ENCODE results near the gene ARHGAP6. TPM values are rescaled to one million over a fixed set of nuclear protein-coding genes. Genes with fewer than 3 reads are reported as not detected.
"Not testable (repeated sequence)": the region's sequence is repeated elsewhere in the genome, so short reads cannot be mapped to it uniquely, and the experiment has no call there.

ARHGAP6 gene
- total RNA-seq, 1 donor from 2014 or later, result 0.39 TPM

DNA sequence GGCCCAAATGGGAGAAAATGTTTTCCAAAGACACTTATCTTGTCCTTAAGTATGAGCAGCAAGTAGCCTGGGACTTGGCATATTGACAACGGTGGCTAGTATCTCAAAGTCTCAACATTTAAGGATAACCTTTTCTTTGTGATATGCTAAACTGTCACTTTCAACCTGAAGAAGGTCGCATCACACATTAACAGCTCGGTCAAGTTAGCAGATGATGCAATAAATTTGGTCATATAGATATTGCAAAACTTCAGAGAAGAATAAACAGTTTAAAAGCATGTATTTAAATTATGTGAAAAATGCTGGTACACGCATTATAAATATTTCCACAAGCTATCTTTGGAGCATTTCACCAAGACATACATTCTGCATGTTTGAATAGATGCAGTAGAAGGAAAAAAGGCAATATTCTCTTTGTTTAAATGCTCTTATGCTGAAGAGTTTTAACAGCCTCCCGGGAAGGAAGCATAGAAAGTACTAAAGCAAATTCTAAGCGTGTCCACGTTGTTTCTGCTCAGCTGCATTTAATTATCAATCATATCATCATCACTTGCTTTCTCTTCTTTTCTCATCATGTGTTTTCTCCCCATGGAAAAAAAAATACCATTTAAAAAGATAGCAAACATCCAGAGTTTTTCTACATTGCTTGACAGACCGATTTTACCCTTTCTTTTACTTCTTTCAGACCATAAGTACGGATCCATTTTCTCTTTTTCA is 24.2 kb downstream of the ARHGAP6 start:
- no peak for DNase-seq (ENCODE audit: low read depth in 2 of 2)

DNA sequence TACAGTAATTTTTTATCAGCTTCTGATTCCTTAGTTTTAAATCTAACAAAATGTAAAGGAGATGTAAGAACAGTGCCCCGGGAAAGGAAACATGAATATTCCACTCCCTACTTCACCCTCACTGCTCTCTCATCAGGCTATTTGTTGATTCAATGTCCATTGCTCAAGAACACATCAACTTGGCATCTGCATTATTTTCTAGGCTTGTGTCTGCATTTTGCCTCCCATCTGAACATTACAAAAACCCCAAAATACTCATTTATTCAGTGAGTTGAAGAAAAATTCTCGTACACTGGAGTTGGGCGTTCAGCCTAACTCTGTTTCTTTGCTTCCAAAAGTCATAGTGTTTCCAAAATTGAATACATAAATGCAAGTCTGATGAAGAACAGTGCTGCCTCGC is 25.6 kb downstream of the ARHGAP6 start:
- DNase-seq (ENCODE audit: low read depth in 2 of 2), result no peak

GRCh38 chrX:11632732-11633131 is 33.0 kb downstream of the ARHGAP6 start:
- no peak for DNase-seq (ENCODE audit: low read depth in 2 of 2)

GRCh38 chrX:11629593-11630211 is 36.0 kb downstream of the ARHGAP6 start:
- DNase-seq (ENCODE audit: low read depth in 2 of 2), result no peak

DNA sequence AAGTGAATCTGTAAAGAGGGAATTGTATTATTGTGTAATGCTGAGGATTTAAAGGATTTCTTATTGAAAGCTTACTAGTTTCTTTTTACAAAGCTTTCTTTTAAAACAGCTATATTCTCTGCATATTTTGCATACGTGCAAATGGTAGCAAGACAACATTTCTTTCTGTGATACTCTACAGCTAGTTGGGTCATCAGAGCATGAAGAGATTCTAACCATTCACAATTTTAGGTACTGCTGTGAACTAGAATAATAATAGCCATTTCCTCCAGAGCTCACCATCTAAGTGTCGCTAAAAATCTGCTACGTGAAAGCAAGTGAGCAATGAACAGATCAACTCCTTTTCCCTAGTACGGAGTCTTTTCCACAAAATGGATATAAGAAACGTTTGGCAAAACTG is 37.3 kb downstream of the ARHGAP6 start:
- DNase-seq (ENCODE audit: low read depth in 2 of 2), result no peak

DNA sequence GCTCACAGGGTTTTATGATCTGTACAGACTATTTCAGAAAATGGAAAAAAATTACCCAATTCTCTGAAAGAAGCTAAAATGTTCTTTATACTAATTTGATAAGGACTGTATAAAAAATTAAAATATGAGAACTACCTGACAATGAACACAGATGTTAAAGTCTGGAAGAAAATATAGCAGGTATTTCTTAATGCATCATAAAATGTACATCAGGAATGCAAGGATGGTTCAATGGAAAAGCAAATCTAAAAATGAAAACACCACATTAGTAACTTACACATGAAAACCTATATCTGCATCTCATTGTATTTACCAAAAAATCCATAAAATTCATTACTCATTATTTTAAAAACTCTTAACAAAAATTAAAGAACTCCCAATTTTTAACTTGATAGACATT is 39.4 kb downstream of the ARHGAP6 start:
- no peak for DNase-seq (ENCODE audit: low read depth in 2 of 2)

DNA sequence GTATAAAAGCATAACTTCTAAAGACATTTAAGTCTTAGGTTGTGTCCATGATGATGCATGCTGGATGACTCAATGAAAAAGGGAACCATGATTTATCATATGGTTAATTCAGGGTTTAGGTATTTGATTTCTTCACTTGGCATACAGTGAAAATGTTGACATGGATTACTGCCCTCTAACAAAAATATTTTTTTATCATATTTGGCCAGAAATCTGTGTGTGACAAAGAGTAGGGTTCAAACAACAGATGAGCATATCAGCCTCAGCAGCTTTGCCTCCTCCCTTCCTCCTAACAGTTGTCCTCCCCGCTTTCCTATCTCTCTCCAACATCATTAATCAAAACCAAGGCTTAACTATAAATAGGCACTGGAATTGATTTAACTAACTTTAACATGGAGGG is 46.3 kb downstream of the ARHGAP6 start:
- DNase-seq (ENCODE audit: low read depth in 2 of 2), result no peak

- not testable (repeated sequence) for DNase-seq (ENCODE audit: low read depth in 2 of 2)
Measured at GRCh38 chrX:11614253-11614652, 51.5 kb downstream of the ARHGAP6 start.

- DNase-seq (ENCODE audit: low read depth in 2 of 2), result no peak
Measured at GRCh38 chrX:11611965-11612364, 53.8 kb downstream of the ARHGAP6 start.

DNA sequence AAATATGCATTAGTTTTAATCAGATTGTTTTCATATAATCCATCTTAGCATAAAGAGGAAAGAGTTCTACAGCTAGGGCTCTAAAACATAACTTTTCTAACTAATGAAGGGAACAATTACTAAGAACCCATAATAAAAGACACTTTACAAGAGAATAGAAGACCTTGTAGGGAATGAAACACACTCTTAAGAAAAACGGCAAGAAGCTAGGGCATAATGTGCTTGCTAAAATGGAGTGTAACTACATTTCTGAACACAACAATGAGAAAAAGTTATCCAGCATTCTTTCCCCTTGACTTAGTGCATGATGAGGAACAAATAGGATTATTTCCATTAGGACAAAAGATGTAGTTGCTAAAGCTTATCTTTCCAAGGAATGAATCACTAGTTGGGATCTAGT is 54.6 kb downstream of the ARHGAP6 start:
- DNase-seq (ENCODE audit: low read depth in 2 of 2), result no peak

DNA sequence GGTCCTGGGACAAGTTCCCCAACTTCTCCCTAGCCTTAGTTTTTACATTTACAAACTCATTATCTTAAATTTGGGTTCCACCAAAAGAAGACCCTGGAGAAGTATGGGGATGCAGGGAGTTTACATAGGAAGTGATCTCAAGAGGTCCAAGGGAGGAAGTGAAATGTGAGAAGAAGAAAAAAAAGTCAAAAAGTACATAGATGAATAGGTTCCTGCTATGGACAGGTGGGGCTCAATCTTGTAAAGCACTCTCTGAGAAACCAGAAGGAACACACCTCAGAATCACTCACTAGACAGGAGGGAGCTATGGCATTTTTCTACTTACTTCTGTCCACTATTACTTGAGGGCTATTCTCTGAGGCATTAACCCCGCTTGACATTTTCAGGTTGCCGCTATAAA is 56.6 kb downstream of the ARHGAP6 start:
- no peak for DNase-seq (ENCODE audit: low read depth in 2 of 2)

DNA sequence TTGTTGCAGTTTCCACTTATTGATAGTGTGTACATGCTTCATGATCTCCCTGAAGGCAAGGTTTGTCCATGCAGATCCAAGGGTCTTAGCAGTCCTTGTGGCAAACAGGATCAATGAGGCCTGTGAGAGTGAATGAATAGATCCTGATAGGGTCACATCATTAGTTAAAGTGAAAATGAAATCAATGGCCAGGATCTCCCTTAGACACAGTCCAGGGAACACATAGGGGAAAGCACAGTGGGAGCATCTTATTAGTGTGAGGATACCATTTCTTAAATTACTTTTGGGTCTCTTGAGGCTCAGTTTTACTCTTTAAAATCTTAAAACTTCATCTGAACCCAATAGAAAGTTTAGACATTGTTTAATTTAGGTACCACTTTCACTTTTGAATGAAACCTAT is 59.3 kb downstream of the ARHGAP6 start:
- no peak for DNase-seq (ENCODE audit: low read depth in 2 of 2)

DNA sequence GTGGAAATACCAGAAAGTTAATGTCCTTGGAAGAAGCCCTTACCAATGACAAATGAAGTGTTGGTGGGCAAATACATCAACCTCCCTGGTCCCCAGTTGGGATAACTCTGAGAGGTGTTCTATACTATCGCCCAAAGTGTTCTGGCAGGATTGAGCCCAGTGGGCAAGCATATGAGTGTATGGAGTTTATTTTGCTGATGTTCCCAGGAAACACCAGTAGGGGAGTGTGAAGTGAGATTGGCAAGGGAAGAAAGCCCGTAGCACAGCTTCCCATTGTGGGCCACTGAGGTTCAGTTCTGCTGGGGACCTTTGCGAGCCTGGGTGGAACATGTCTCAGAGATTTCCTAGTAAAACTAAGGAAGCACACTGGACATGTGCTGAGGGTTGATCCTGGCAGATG is 65.1 kb downstream of the ARHGAP6 start:
- DNase-seq (ENCODE audit: low read depth in 2 of 2), result no peak

DNA sequence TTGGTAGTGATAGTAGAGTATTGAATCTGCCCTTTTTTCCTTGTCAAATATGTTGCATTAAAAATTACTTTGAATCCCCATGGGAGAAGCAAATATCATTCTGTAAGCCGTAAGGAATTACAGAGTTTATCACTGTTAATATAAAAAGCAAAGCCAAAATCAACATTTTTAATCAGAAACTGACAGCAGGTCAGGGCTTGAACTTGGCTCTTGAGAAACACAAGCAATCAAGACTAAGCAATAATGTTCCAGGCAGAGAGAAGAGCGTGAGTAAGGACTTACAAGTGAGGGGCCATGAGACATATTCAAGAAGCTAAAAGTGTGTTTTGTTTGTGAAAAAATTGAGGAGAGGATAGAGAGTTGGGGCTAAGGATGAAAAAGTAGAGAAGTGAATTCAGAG is 68.2 kb downstream of the ARHGAP6 start:
- DNase-seq (ENCODE audit: low read depth in 2 of 2), result no peak

GRCh38 chrX:11591723-11592346 is 73.9 kb downstream of the ARHGAP6 start:
- no peak for DNase-seq (ENCODE audit: low read depth in 2 of 2)

GRCh38 chrX:11589641-11590040 is 76.1 kb downstream of the ARHGAP6 start:
- DNase-seq (ENCODE audit: low read depth in 2 of 2), result no peak

DNA sequence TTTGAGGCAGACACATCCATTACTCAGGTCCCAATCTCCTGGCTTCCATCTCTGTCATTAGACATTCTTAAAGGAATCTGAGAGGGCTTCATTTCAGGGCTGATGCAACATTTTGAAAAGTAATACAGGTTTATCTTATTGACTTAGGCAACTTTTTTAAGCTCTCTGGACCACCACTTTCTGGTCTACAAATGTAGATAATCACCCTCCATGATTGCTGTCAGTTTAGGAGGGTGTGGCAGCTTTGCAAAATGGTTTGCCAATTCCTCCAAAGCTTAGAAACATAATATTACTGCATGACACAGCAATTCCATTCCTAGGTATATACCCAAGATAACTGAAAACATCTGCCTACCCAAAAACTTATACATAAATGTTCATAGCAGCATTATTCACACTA is 77.6 kb downstream of the ARHGAP6 start:
- no peak for DNase-seq (ENCODE audit: low read depth in 2 of 2)

DNA sequence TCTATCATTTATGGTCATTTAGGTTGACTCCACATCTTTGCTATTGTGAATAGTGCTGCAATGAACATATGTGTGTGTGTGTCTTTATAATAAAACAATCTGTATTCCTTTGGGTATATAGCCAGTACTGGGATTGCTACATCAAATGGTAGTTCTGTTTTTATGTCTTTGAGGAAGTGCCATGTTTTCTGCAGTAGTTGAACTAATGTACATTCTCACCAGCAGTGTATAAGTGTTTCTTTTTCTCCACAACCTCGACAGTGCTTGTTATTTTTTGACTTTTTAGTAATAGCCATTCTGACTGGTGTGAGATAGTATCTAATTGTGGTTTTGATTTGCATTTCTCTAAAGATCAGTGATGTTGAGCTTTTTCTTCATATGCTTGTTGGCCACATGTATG is 80.5 kb downstream of the ARHGAP6 start:
- no peak for DNase-seq (ENCODE audit: low read depth in 2 of 2)

- DNase-seq (ENCODE audit: low read depth in 2 of 2), result no peak
Measured at GRCh38 chrX:11580789-11581188, 84.9 kb downstream of the ARHGAP6 start.

DNA sequence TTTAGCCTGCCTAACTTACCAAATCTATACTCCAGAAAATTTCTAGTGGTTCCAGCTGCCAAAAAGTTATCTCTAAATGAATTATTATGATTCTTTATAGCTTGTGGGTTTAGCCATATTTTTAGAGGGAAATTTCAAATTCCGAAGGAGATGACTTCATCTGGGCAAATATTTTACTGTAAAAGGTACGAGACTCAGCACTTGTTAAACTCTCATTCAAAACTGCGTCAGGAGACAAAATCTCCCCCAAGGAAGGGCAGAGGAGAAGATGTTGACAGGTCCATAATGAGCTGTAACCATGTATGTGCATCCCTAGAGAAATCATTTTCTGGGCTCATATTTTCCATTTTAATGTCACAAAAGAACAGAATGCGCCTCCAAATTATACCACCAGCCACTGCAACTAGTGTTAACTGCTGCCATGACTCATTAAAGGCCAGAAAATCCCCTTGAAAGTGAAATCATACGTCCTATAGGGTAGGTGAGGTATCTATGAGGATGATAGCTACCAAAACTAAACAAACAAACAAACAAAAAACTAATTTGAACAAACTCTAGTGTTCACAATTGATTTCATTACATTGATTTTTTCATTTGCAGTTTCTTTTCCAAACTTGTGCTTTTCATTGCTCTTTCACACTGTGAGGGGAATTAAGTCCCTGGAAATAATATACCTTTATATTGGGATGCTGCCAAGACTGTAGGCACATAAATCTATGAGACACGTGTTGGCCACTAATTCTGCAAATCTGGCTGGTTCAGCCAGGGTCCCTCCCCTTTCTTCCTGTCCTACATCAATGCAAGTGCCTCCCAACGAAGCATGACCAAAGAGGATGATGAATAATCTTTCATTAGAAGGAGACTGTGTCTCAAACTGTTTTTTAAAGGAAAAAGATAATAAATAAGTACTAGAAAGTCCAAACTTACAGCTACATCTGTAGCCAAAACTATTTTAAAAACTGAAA is 85.8 kb downstream of the ARHGAP6 start:
- no peak for DNase-seq (ENCODE audit: low read depth in 2 of 2)

- DNase-seq (ENCODE audit: low read depth in 2 of 2), result not testable (repeated sequence)
Measured at GRCh38 chrX:11578301-11578700, 87.4 kb downstream of the ARHGAP6 start.

DNA sequence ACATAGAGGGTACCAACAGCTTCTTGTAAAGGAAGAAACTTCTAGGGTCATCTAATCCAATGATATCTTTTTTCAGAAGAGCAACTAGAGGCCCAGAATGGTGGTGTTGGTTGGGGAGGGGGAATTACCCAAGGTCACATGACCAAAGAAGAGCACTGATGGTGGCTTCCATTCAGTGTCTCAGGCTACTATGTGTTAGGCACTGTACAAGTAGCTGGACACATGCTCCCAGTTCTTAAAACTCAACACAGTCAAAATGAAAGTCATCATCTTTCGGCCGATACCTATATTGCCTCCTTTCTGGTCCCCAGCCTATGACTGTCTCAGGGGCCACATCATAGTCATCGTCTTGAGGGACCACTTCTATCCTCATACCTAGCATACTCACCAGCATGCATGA is 88.1 kb downstream of the ARHGAP6 start:
- no peak for DNase-seq (ENCODE audit: low read depth in 2 of 2)
